ENCODE measurements around the gene IL18R1.

IL18R1 gene

GRCh38 chr2:102434655-102435381, 79.2 kb downstream of the IL18R1 start:
- DNase-seq (no peak), ATAC-seq (peak; percentile 70)

- no peak for DNase-seq
- ATAC-seq = no peak
These were observed 80.1 kb downstream of the IL18R1 start for GRCh38 chr2:102435741-102436140.

GRCh38 chr2:102436323-102436722, 80.7 kb downstream of the IL18R1 start:
- DNase-seq (peak; percentile 48), ATAC-seq (no peak)

GRCh38 chr2:102437122-102437521, 81.5 kb downstream of the IL18R1 start:
- no peak for DNase-seq
- ATAC-seq = peak; percentile 70

- ATAC-seq (peak; percentile 20), DNase-seq (no peak)
These were observed 82.5 kb downstream of the IL18R1 start for GRCh38 chr2:102438111-102438510.

GRCh38 chr2:102438578-102438977, 83.0 kb downstream of the IL18R1 start:
- no peak for DNase-seq
- no peak for ATAC-seq

GRCh38 chr2:102439065-102439695, 83.6 kb downstream of the IL18R1 start:
- DNase-seq (no peak), ATAC-seq (no peak)

GRCh38 chr2:102442967-102443828, 87.6 kb downstream of the IL18R1 start:
- ATAC-seq (peak; percentile 75), DNase-seq (peak; percentile 39)

- no peak for DNase-seq
- no peak for ATAC-seq
These were observed 88.6 kb downstream of the IL18R1 start for GRCh38 chr2:102444233-102444632.

- ATAC-seq = no peak
These were observed 91.3 kb downstream of the IL18R1 start for GRCh38 chr2:102446936-102447335.

More at GRCh38 chr2:102446936-102447335, 91.3 kb downstream of the IL18R1 start:
- DNase-seq = no peak
